Central memory CD8-positive, alpha-beta T cell (primary cell): Measurements from ENCODE around the gene GRIN2A.

Experiments used
- ATAC-seq: fragments of 150-1000 bp; cut with Tn5 transposase; replicated peaks from 2 replicates; pipeline ENCODE4 v1.10.0; 2022; ENCODE audit warnings: mild to moderate bottlenecking, moderate FRiP score, moderate number of reproducible peaks; ENCODE audit not compliant: poor library complexity, severe bottlenecking; ENCODE audit errors: extremely low read depth
- DNase-seq, 2 donors: peaks; one replicate each; pipeline ENCODE4 v3.0.0; 2021; ENCODE audit warnings: low spot score in 2 of 2
- H3K27ac Mint-ChIP-seq: one replicate; pipeline ENCODE4 v1.8.0; 2022; ENCODE audit warnings: low read depth, mild to moderate bottlenecking, moderate library complexity, mixed read lengths
- H3K27me3 Mint-ChIP-seq: one replicate; pipeline ENCODE4 v1.8.0; 2022; ENCODE audit warnings: mixed read lengths
- H3K36me3 Mint-ChIP-seq: one replicate; pipeline ENCODE4 v1.8.0; 2022; ENCODE audit warnings: mild to moderate bottlenecking, moderate library complexity, mixed read lengths; ENCODE audit not compliant: insufficient read depth
- H3K4me1 Mint-ChIP-seq: one replicate; pipeline ENCODE4 v1.8.0; 2022; ENCODE audit warnings: mixed read lengths
- H3K4me3 Mint-ChIP-seq: one replicate; pipeline ENCODE4 v1.8.0; 2022; ENCODE audit warnings: mild to moderate bottlenecking, moderate library complexity, mixed read lengths
- H3K9me3 Mint-ChIP-seq: one replicate; pipeline ENCODE4 v1.8.0; 2022; ENCODE audit warnings: mixed read lengths

The GRIN2A gene

GRCh38 chr16:10028644-10029043 lies 153.6 kb downstream of the GRIN2A start:
- H3K27me3 Mint-ChIP-seq = no peaks in the 10 kb centered on the region
- no peak for ATAC-seq

GRCh38 chr16:10027553-10027952 lies 154.7 kb downstream of the GRIN2A start:
- H3K36me3 Mint-ChIP-seq = no peaks in the 10 kb centered on the region
- no peaks in the 10 kb centered on the region for H3K27me3 Mint-ChIP-seq
- H3K9me3 Mint-ChIP-seq = peaks cover 5% of the 10 kb centered on the region
- ATAC-seq (no peak), DNase-seq (no peak)
- H3K27ac Mint-ChIP-seq = no peak overlapping the region
- H3K4me3 Mint-ChIP-seq = no peak overlapping the region
- no peaks in the 10 kb centered on the region for H3K4me1 Mint-ChIP-seq

More at GRCh38 chr16:10028644-10029043, 153.6 kb downstream of the GRIN2A start:
- no peak for DNase-seq
- H3K4me3 Mint-ChIP-seq = no peak overlapping the region
- no peaks in the 10 kb centered on the region for H3K4me1 Mint-ChIP-seq
- no peak overlapping the region for H3K27ac Mint-ChIP-seq
- no peaks in the 10 kb centered on the region for H3K36me3 Mint-ChIP-seq
- peaks cover 5% of the 10 kb centered on the region for H3K9me3 Mint-ChIP-seq

DNA sequence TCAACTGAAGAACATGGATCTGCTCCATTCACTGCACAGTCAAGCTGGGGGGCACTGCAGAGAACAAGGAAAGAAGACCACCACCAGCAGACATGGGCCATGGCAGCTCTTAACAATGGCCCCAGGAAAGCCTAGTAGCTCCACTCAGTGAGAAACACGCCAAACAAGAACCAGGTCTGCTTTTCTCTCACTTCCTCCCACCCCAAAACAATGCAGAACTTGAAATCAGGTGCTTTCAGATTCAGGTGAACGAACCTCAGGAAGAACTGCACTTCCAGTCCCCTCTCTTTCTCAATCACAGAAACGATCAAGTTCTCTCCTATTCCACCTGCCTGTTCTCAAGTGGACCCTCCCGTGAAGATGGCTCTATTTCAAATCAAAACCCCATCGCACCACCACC lies 155.6 kb downstream of the GRIN2A start:
- DNase-seq (no peak), ATAC-seq (no peak)
- Mint-ChIP-seq H3K27ac (no peak overlapping the region), H3K4me1 (no peaks in the 10 kb centered on the region), H3K36me3 (peaks cover 2% of the 10 kb centered on the region), H3K4me3 (no peak overlapping the region), H3K27me3 (no peaks in the 10 kb centered on the region), H3K9me3 (peaks cover 5% of the 10 kb centered on the region)

- Mint-ChIP-seq H3K9me3 (peaks cover 5% of the 10 kb centered on the region), H3K36me3 (peaks cover 2% of the 10 kb centered on the region), H3K4me3 (no peak overlapping the region), H3K27me3 (no peaks in the 10 kb centered on the region), H3K27ac (no peak overlapping the region), H3K4me1 (no peaks in the 10 kb centered on the region)
- DNase-seq (no peak), ATAC-seq (no peak)
These were observed 160.1 kb downstream of the GRIN2A start for GRCh38 chr16:10022098-10022497.

DNA sequence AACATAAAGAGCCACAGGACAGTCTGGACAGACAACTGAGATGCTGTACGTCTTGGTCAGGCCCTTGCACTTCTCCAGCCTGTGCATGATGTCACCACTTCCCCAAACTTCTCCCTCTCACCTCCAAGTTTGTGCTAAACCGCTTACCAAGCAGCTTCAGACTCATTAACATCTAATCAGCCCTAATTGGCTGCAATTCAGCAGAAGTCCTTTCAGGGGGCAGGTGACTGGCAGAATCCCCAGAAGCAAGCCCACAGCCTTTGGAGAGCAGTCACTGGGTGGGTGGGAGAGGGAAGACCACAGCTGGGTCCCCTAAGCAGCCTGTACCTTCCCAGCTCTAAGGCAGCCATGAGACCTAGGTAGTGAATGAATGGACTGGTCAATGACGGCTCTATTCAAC lies 161.4 kb downstream of the GRIN2A start:
- Mint-ChIP-seq H3K27me3 (no peaks in the 10 kb centered on the region), H3K4me1 (no peaks in the 10 kb centered on the region), H3K27ac (no peak overlapping the region), H3K9me3 (peaks cover 5% of the 10 kb centered on the region), H3K36me3 (peaks cover 2% of the 10 kb centered on the region), H3K4me3 (no peak overlapping the region)
- ATAC-seq (no peak), DNase-seq (no peak)

DNA sequence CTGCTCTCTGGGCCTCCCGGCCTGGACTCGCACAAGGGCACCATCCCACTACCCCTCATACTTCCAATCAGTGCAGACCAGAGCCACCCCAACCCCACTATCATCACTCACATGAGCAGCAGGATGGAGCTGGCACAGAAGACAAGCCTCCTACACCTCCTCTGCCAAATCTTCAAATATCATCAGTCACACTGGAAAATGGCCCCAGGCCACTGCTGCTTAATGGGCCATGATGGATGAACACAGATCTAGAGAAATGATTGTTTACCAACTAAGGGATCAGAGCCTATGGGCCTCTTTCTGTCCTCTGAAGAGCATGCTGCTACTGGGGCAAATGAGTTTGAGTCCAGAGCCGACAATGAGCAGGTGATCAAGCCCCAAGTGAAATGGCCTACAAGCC lies 165.5 kb downstream of the GRIN2A start:
- ATAC-seq = no peak
- H3K27ac Mint-ChIP-seq = no peak overlapping the region
- H3K9me3 Mint-ChIP-seq = no peaks in the 10 kb centered on the region
- H3K27me3 Mint-ChIP-seq = peaks cover 12% of the 10 kb centered on the region
- no peaks in the 10 kb centered on the region for H3K36me3 Mint-ChIP-seq
- H3K4me1 Mint-ChIP-seq = no peaks in the 10 kb centered on the region
- H3K4me3 Mint-ChIP-seq = no peak overlapping the region
- DNase-seq = no peak

DNA sequence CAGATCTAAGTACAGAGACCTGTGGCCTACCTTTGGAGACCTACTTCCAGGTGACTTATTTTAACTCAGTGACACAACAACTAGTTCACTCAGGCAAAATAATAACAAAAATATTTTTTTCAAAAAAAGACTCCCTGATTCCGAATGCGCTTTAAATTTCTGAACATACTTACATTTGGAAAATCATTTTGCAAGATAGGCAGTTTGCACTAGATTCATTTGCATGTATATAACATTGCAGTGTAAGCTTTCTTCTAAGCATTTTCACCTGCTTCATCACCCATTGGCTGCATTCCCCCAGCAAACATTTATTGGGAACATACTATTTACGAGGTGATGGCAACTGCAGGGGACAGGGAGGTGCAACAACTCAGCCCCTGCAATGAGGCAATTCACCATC lies 166.8 kb downstream of the GRIN2A start:
- no peak for DNase-seq
- Mint-ChIP-seq H3K27me3 (peaks cover 12% of the 10 kb centered on the region), H3K4me3 (no peak overlapping the region), H3K9me3 (no peaks in the 10 kb centered on the region), H3K4me1 (no peaks in the 10 kb centered on the region), H3K36me3 (no peaks in the 10 kb centered on the region), H3K27ac (no peak overlapping the region)
- ATAC-seq = no peak

DNA sequence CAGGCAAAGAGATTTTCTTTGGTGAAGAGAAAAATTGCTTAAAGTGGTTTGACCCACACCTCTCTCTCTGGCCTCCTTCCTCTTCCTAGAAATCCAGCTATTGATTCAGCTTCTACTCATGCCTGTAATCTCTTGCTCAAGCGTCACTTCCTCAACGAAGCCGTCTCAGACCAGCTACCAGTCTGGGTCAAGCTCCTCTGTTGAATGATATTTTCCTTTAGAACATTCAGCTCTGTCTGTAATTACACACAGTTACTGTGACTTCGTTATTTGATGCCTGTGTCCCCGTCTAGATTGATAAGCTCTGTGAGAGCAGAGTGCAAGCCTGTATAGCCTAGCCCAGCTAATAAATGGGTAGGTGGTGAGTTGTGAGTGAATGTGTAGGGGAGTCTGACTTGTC lies 168.5 kb downstream of the GRIN2A start:
- DNase-seq = no peak
- H3K36me3 Mint-ChIP-seq = no peaks in the 10 kb centered on the region
- no peaks in the 10 kb centered on the region for H3K4me1 Mint-ChIP-seq
- H3K9me3 Mint-ChIP-seq = no peaks in the 10 kb centered on the region
- no peak overlapping the region for H3K4me3 Mint-ChIP-seq
- H3K27ac Mint-ChIP-seq = no peak overlapping the region
- H3K27me3 Mint-ChIP-seq = peaks cover 12% of the 10 kb centered on the region
- ATAC-seq = no peak

DNA sequence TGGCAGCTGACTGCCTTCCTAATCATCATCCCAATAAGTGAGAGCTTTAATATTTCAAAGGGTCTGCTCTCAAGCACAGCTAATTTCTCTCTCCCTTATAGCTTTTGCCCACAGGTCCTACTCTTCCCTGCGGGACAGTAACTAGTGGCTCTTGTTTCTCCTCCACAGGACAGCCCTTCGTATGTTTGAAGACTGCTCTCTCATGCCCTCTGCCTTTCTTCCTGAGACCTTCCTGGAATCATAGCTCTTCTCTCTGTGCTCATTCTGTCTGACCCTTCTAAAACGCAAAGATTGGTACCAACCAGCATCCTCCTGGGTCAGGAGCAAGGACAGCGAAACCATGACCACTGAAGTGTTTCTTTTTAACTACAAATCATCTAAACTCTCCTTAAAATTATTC lies 168.9 kb downstream of the GRIN2A start:
- peaks cover 12% of the 10 kb centered on the region for H3K27me3 Mint-ChIP-seq
- ATAC-seq (no peak), DNase-seq (no peak)
- no peaks in the 10 kb centered on the region for H3K36me3 Mint-ChIP-seq
- no peaks in the 10 kb centered on the region for H3K4me1 Mint-ChIP-seq
- H3K9me3 Mint-ChIP-seq = no peaks in the 10 kb centered on the region
- H3K27ac Mint-ChIP-seq = no peak overlapping the region
- no peak overlapping the region for H3K4me3 Mint-ChIP-seq

GRCh38 chr16:10009684-10010083 lies 172.5 kb downstream of the GRIN2A start:
- no peak for DNase-seq
- Mint-ChIP-seq H3K9me3 (no peaks in the 10 kb centered on the region), H3K4me1 (no peaks in the 10 kb centered on the region), H3K27ac (no peak overlapping the region), H3K27me3 (peaks cover 12% of the 10 kb centered on the region), H3K4me3 (no peak overlapping the region), H3K36me3 (no peaks in the 10 kb centered on the region)
- ATAC-seq = no peak

DNA sequence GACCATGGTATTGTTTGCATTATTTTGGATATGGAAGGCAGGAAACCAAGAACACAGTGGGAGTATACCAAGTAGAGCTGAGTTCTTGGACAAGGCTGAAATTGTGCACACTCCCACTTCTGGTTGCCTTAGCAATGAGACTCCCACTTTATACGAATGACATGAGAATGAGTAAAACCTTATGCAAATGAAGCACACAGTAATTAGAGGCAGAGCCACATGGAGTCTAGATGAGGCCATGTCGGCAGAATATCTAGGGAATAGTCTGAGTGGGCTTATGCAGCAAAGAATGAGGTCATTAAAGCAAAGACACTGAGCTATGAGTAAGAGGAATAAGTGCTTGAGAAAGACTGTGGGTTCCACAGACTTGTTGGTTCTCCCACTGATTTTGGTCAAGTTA lies 178.7 kb downstream of the GRIN2A start:
- ATAC-seq (no peak), DNase-seq (no peak)
- Mint-ChIP-seq H3K9me3 (peaks cover 19% of the 10 kb centered on the region), H3K4me3 (no peak overlapping the region), H3K36me3 (no peaks in the 10 kb centered on the region), H3K27ac (no peak overlapping the region), H3K27me3 (no peaks in the 10 kb centered on the region), H3K4me1 (no peaks in the 10 kb centered on the region)

- no peak overlapping the region for H3K4me3 Mint-ChIP-seq
- no peaks in the 10 kb centered on the region for H3K27me3 Mint-ChIP-seq
- no peaks in the 10 kb centered on the region for H3K4me1 Mint-ChIP-seq
- H3K9me3 Mint-ChIP-seq = peaks cover 19% of the 10 kb centered on the region
- no peak overlapping the region for H3K27ac Mint-ChIP-seq
- DNase-seq (no peak), ATAC-seq (no peak)
- no peaks in the 10 kb centered on the region for H3K36me3 Mint-ChIP-seq
These were observed 180.9 kb downstream of the GRIN2A start for GRCh38 chr16:10001258-10001775.

- H3K36me3 Mint-ChIP-seq = no peaks in the 10 kb centered on the region
- H3K27me3 Mint-ChIP-seq = no peaks in the 10 kb centered on the region
- H3K4me3 Mint-ChIP-seq = no peak overlapping the region
- no peak for ATAC-seq
- no peak for DNase-seq
- no peaks in the 10 kb centered on the region for H3K4me1 Mint-ChIP-seq
- H3K27ac Mint-ChIP-seq = no peak overlapping the region
- peaks cover 14% of the 10 kb centered on the region for H3K9me3 Mint-ChIP-seq
These were observed 186.0 kb downstream of the GRIN2A start for GRCh38 chr16:9996221-9996620.

- peaks cover 18% of the 10 kb centered on the region for H3K9me3 Mint-ChIP-seq
- no peaks in the 10 kb centered on the region for H3K27me3 Mint-ChIP-seq
- DNase-seq (no peak), ATAC-seq (no peak)
- H3K36me3 Mint-ChIP-seq = peaks cover 2% of the 10 kb centered on the region
- no peaks in the 10 kb centered on the region for H3K4me1 Mint-ChIP-seq
- no peak overlapping the region for H3K27ac Mint-ChIP-seq
- no peak overlapping the region for H3K4me3 Mint-ChIP-seq
These were observed 189.8 kb downstream of the GRIN2A start for GRCh38 chr16:9992441-9992840.
